ENCODE results near the gene PTGES2.

GRCh38 chr9:128162215-128163026 lies 34.9 kb upstream of the PTGES2 start:
- TF ChIP-seq TSHZ2 (CRISPR knock-in tag; IDR thresholded peaks at IDR 0.05): no peak
- TF ChIP-seq, protein P1, sequence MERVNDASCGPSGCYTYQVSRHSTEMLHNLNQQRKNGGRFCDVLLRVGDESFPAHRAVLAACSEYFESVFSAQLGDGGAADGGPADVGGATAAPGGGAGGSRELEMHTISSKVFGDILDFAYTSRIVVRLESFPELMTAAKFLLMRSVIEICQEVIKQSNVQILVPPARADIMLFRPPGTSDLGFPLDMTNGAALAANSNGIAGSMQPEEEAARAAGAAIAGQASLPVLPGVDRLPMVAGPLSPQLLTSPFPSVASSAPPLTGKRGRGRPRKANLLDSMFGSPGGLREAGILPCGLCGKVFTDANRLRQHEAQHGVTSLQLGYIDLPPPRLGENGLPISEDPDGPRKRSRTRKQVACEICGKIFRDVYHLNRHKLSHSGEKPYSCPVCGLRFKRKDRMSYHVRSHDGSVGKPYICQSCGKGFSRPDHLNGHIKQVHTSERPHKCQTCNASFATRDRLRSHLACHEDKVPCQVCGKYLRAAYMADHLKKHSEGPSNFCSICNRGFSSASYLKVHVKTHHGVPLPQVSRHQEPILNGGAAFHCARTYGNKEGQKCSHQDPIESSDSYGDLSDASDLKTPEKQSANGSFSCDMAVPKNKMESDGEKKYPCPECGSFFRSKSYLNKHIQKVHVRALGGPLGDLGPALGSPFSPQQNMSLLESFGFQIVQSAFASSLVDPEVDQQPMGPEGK (CRISPR knock-in tag; IDR thresholded peaks at IDR 0.05; ENCODE audit: borderline replicate concordance): no peak
- no peak for TF ChIP-seq ZNF565 (CRISPR knock-in tag; conservative IDR thresholded peaks at IDR 0.05; ENCODE audit: low read depth)
- TF ChIP-seq TCF4 (CRISPR knock-in tag; IDR thresholded peaks at IDR 0.05; ENCODE audit: borderline replicate concordance): no peak
- no peak for TF ChIP-seq ZC3H10 (CRISPR knock-in tag; IDR thresholded peaks at IDR 0.05)
- TF ChIP-seq TOX (CRISPR knock-in tag; IDR thresholded peaks at IDR 0.05; ENCODE audit: borderline replicate concordance): no peak
- no peak for TF ChIP-seq SNAI2 (CRISPR knock-in tag; IDR thresholded peaks at IDR 0.05)

Measured in SK-N-SH treated with all-trans-retinoic acid at 6 μM for 48 hours (cell line).